Epithelial cell of proximal tubule (primary cell): ENCODE data around the gene FUT9. TPM values are rescaled to one million over a fixed set of nuclear protein-coding genes. Genes with fewer than 3 reads are reported as not detected.

ENCODE experiments used
- DNase-seq: peaks from one replicate; pipeline ENCODE4 v3.0.0-alpha.2; 2011; ENCODE audit warnings: low read depth
- H3K4me3 ChIP-seq: 2 replicates; pipeline ENCODE4 v1.5.1; 2011; ENCODE audit warnings: low read depth, mild to moderate bottlenecking, low read length
- CTCF ChIP-seq: conservative IDR thresholded peaks from 2 replicates; pipeline ENCODE4 v1.5.1; 2012; ENCODE audit warnings: low read depth, mild to moderate bottlenecking, low read length
- total RNA-seq: library from RNA; depleted of rRNA; stranded (reverse); fragments of >200 nt; gene quantifications from 2 replicates; pipeline ENCODE4 v1.2.3, GENCODE V29; 2015

The FUT9 gene
- total RNA-seq, 1 donor from 2014 or later, result 0.46 TPM

- TF ChIP-seq CTCF, result no peak
- no peak for DNase-seq
- H3K4me3 ChIP-seq, result no peak overlapping the region
Observed at GRCh38 chr6:96094077-96094476, 78.3 kb downstream of the FUT9 start.

- no peak for TF ChIP-seq CTCF
- DNase-seq, result no peak
- H3K4me3 ChIP-seq, result no peak overlapping the region
Observed at GRCh38 chr6:96099069-96099468, 83.3 kb downstream of the FUT9 start.

- TF ChIP-seq CTCF, result no peak
- no peak for DNase-seq
- no peak overlapping the region for H3K4me3 ChIP-seq
Observed at GRCh38 chr6:96101564-96101963, 85.8 kb downstream of the FUT9 start.

GRCh38 chr6:96104910-96105309 is 89.1 kb downstream of the FUT9 start:
- no peak for DNase-seq
- H3K4me3 ChIP-seq, result no peak overlapping the region
- TF ChIP-seq CTCF, result no peak

- no peak for TF ChIP-seq CTCF
- no peak overlapping the region for H3K4me3 ChIP-seq
- DNase-seq, result no peak
Observed at GRCh38 chr6:96110878-96111277, 95.1 kb downstream of the FUT9 start.

- TF ChIP-seq CTCF, result no peak
- DNase-seq, result no peak
- H3K4me3 ChIP-seq, result no peak overlapping the region
Observed at GRCh38 chr6:96116674-96117073, 100.9 kb downstream of the FUT9 start.

GRCh38 chr6:96124778-96125177 is 109.0 kb downstream of the FUT9 start:
- TF ChIP-seq CTCF, result no peak
- DNase-seq, result peak; percentile 20
- H3K4me3 ChIP-seq, result no peak overlapping the region
